CD4-positive, alpha-beta T cell treated with Interleukin-1 beta for 1 hour (primary cell): Measurements from ENCODE around the gene PPP1R27.

ENCODE experiments used
- DNase-seq, 2 donors: peaks; one replicate each; pipeline ENCODE4 v3.0.0-alpha.2; 2020 to 2022

The PPP1R27 gene

GRCh38 chr17:81803728-81804558 lies 30.9 kb downstream of the PPP1R27 start, which contains the start of gene GCGR:
GCGR (plus strand) TSS chr17:81804150; CDS start chr17:81809019, 4,869 bp downstream.
- no peak for DNase-seq

- no peak for DNase-seq
These were observed 31.8 kb downstream of the PPP1R27 start for GRCh38 chr17:81802856-81803643.

- DNase-seq: no peak
These were observed 32.6 kb downstream of the PPP1R27 start for GRCh38 chr17:81802048-81802758.

GRCh38 chr17:81801327-81801726 lies 33.5 kb downstream of the PPP1R27 start:
- no peak for DNase-seq

- DNase-seq: no peak
These were observed 40.3 kb downstream of the PPP1R27 start for GRCh38 chr17:81794509-81794908.

- DNase-seq: no peak
These were observed 40.8 kb downstream of the PPP1R27 start for GRCh38 chr17:81794074-81794476.

GRCh38 chr17:81792675-81793615 lies 41.9 kb downstream of the PPP1R27 start:
- no peak for DNase-seq
